Subcutaneous abdominal adipose tissue (tissue), 5 donors: ENCODE measurements around the gene UNC45B.
A peak's percentile ranks its signal among the peaks of the same experiment; 100 is the strongest.

ENCODE experiments used
- H3K27ac ChIP-seq: one replicate; pipeline ENCODE4 v1.7.0; 2013; ENCODE audit warnings: low read depth, mild to moderate bottlenecking, inconsistent platforms, low read length, moderate library complexity
- H3K27me3 ChIP-seq, 5 donors: one replicate each; pipeline ENCODE4 v1.7.0; 2013; ENCODE audit warnings: low read length in 5 of 5, inconsistent platforms in 1 of 5; ENCODE audit not compliant: control insufficient read depth in 5 of 5, insufficient read depth in 4 of 5
- H3K36me3 ChIP-seq, 5 donors: one replicate each; pipeline ENCODE4 v1.7.0; 2013; ENCODE audit warnings: low read length in 5 of 5; ENCODE audit not compliant: control insufficient read depth in 5 of 5, insufficient read depth in 5 of 5
- H3K4me1 ChIP-seq, 5 donors: one replicate each; pipeline ENCODE4 v1.7.0; 2013; ENCODE audit warnings: low read length in 5 of 5, mild to moderate bottlenecking in 3 of 5, moderate library complexity in 1 of 5; ENCODE audit not compliant: control insufficient read depth in 5 of 5, insufficient read depth in 5 of 5
- H3K4me3 ChIP-seq, 5 donors: one replicate each; pipeline ENCODE4 v1.7.0; 2013; ENCODE audit warnings: low read length in 5 of 5, low read depth in 1 of 5
- H3K9ac ChIP-seq, 5 donors: one replicate each; pipeline ENCODE4 v1.7.0; 2013; ENCODE audit warnings: low read length in 5 of 5, mild to moderate bottlenecking in 4 of 5, moderate library complexity in 3 of 5
- H3K9me3 ChIP-seq, 5 donors: one replicate each; pipeline ENCODE4 v1.7.0; 2013; ENCODE audit warnings: low read length in 5 of 5; ENCODE audit not compliant: control insufficient read depth in 5 of 5
- donor health status: healthy.
- donor health status: healthy.
- donor health status: healthy.
- donor health status: healthy.
- donor health status: healthy.

UNC45B gene

GRCh38 chr17:35121315-35121714, 26.3 kb upstream of the UNC45B start, which contains the start of gene FNDC8:
TSS of gene FNDC8 (plus strand) at chr17:35121615. CDS start at chr17:35121694, 79 bp downstream.
- no peak within 1 kb of the TSS for H3K9ac ChIP-seq
- H3K4me3 ChIP-seq: no peak within 1 kb of the TSS
- no peaks in the 10 kb centered on the region for H3K9me3 ChIP-seq
- peaks cover 3 to 23% (median 19%) of the 10 kb centered on the region in 5 donors for H3K4me1 ChIP-seq
- H3K27ac ChIP-seq: no peak within 1 kb of the TSS
- no peaks in the 10 kb centered on the region for H3K27me3 ChIP-seq
- H3K36me3 ChIP-seq: no peaks in the 10 kb centered on the region

GRCh38 chr17:35127751-35128514, 19.7 kb upstream of the UNC45B start:
- Histone ChIP-seq H3K9me3 (no peaks in the 10 kb centered on the region), H3K36me3 (peaks cover 0 to 22% (median 20%) of the 10 kb centered on the region in 5 donors), H3K27ac (no peak overlapping the region), H3K4me1 (peaks cover 3 to 20% (median 15%) of the 10 kb centered on the region in 5 donors), H3K4me3 (no peak overlapping the region), H3K9ac (no peak overlapping the region), H3K27me3 (no peaks in the 10 kb centered on the region)

GRCh38 chr17:35129154-35129972, 18.3 kb upstream of the UNC45B start:
- H3K36me3 ChIP-seq: peaks cover 0 to 36% (median 34%) of the 10 kb centered on the region in 5 donors
- H3K27me3 ChIP-seq: no peaks in the 10 kb centered on the region
- H3K9me3 ChIP-seq: no peaks in the 10 kb centered on the region
- H3K27ac ChIP-seq: no peak overlapping the region
- no peak overlapping the region for H3K4me3 ChIP-seq
- peaks cover 3 to 20% (median 15%) of the 10 kb centered on the region in 5 donors for H3K4me1 ChIP-seq
- no peak overlapping the region for H3K9ac ChIP-seq

- Histone ChIP-seq H3K4me3 (no peak overlapping the region), H3K36me3 (peaks cover 0 to 42% (median 39%) of the 10 kb centered on the region in 5 donors), H3K9me3 (no peaks in the 10 kb centered on the region), H3K9ac (no peak overlapping the region), H3K27me3 (no peaks in the 10 kb centered on the region), H3K4me1 (peaks cover 3 to 20% (median 15%) of the 10 kb centered on the region in 5 donors), H3K27ac (no peak overlapping the region)
Observed at GRCh38 chr17:35129973-35130351, 17.7 kb upstream of the UNC45B start.

GRCh38 chr17:35130392-35130791, 17.2 kb upstream of the UNC45B start:
- peaks cover 3 to 23% (median 15%) of the 10 kb centered on the region in 5 donors for H3K4me1 ChIP-seq
- H3K36me3 ChIP-seq: peaks cover 0 to 46% (median 43%) of the 10 kb centered on the region in 5 donors
- H3K27ac ChIP-seq: no peak overlapping the region
- H3K27me3 ChIP-seq: no peaks in the 10 kb centered on the region
- H3K4me3 ChIP-seq: no peak overlapping the region
- no peak overlapping the region for H3K9ac ChIP-seq
- no peaks in the 10 kb centered on the region for H3K9me3 ChIP-seq

GRCh38 chr17:35132099-35132498, 15.5 kb upstream of the UNC45B start:
- Histone ChIP-seq H3K27ac (no peak overlapping the region), H3K4me1 (peaks cover 3 to 25% (median 15%) of the 10 kb centered on the region in 5 donors), H3K27me3 (no peaks in the 10 kb centered on the region), H3K4me3 (no peak overlapping the region), H3K9ac (peak overlapping the region in 1 of 5 donors; percentile 33), H3K9me3 (no peaks in the 10 kb centered on the region), H3K36me3 (peaks cover 0 to 63% (median 60%) of the 10 kb centered on the region in 5 donors)

GRCh38 chr17:35132816-35133550, 14.6 kb upstream of the UNC45B start:
- H3K27me3 ChIP-seq: no peaks in the 10 kb centered on the region
- H3K4me3 ChIP-seq: no peak overlapping the region
- H3K27ac ChIP-seq: no peak overlapping the region
- H3K4me1 ChIP-seq: peaks cover 3 to 25% (median 15%) of the 10 kb centered on the region in 5 donors
- H3K9me3 ChIP-seq: no peaks in the 10 kb centered on the region
- H3K9ac ChIP-seq: no peak overlapping the region
- peaks cover 3 to 72% (median 68%) of the 10 kb centered on the region in 5 donors for H3K36me3 ChIP-seq

GRCh38 chr17:35135322-35135721, 12.3 kb upstream of the UNC45B start:
- H3K4me3 ChIP-seq: no peak overlapping the region
- no peaks in the 10 kb centered on the region for H3K9me3 ChIP-seq
- H3K27ac ChIP-seq: no peak overlapping the region
- H3K36me3 ChIP-seq: peaks cover 4 to 93% (median 86%) of the 10 kb centered on the region in 5 donors
- H3K9ac ChIP-seq: no peak overlapping the region
- H3K27me3 ChIP-seq: no peaks in the 10 kb centered on the region
- H3K4me1 ChIP-seq: peaks cover 3 to 15% (median 6%) of the 10 kb centered on the region in 5 donors

- Histone ChIP-seq H3K4me1 (peaks cover 0 to 24% (median 21%) of the 10 kb centered on the region in 5 donors), H3K9ac (no peak overlapping the region), H3K4me3 (no peak overlapping the region), H3K9me3 (no peaks in the 10 kb centered on the region), H3K27me3 (no peaks in the 10 kb centered on the region), H3K27ac (no peak overlapping the region), H3K36me3 (peaks cover 4 to 69% (median 63%) of the 10 kb centered on the region in 5 donors)
Observed at GRCh38 chr17:35138218-35138617, 9.4 kb upstream of the UNC45B start.
